Activated naive CD8-positive, alpha-beta T cell treated with anti-CD3 and anti-CD28 coated beads, Interleukin-2, amount 50 U/mL, for 16 hours (primary cell): ENCODE results near the gene NUTM1.

Experiments used
- DNase-seq: peaks from one replicate; pipeline ENCODE4 v3.0.0-alpha.2; 2020; ENCODE audit warnings: low read depth, low spot score

The NUTM1 gene, protein sequence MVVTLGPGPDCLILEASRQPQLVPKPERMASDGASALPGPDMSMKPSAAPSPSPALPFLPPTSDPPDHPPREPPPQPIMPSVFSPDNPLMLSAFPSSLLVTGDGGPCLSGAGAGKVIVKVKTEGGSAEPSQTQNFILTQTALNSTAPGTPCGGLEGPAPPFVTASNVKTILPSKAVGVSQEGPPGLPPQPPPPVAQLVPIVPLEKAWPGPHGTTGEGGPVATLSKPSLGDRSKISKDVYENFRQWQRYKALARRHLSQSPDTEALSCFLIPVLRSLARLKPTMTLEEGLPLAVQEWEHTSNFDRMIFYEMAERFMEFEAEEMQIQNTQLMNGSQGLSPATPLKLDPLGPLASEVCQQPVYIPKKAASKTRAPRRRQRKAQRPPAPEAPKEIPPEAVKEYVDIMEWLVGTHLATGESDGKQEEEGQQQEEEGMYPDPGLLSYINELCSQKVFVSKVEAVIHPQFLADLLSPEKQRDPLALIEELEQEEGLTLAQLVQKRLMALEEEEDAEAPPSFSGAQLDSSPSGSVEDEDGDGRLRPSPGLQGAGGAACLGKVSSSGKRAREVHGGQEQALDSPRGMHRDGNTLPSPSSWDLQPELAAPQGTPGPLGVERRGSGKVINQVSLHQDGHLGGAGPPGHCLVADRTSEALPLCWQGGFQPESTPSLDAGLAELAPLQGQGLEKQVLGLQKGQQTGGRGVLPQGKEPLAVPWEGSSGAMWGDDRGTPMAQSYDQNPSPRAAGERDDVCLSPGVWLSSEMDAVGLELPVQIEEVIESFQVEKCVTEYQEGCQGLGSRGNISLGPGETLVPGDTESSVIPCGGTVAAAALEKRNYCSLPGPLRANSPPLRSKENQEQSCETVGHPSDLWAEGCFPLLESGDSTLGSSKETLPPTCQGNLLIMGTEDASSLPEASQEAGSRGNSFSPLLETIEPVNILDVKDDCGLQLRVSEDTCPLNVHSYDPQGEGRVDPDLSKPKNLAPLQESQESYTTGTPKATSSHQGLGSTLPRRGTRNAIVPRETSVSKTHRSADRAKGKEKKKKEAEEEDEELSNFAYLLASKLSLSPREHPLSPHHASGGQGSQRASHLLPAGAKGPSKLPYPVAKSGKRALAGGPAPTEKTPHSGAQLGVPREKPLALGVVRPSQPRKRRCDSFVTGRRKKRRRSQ

DNA sequence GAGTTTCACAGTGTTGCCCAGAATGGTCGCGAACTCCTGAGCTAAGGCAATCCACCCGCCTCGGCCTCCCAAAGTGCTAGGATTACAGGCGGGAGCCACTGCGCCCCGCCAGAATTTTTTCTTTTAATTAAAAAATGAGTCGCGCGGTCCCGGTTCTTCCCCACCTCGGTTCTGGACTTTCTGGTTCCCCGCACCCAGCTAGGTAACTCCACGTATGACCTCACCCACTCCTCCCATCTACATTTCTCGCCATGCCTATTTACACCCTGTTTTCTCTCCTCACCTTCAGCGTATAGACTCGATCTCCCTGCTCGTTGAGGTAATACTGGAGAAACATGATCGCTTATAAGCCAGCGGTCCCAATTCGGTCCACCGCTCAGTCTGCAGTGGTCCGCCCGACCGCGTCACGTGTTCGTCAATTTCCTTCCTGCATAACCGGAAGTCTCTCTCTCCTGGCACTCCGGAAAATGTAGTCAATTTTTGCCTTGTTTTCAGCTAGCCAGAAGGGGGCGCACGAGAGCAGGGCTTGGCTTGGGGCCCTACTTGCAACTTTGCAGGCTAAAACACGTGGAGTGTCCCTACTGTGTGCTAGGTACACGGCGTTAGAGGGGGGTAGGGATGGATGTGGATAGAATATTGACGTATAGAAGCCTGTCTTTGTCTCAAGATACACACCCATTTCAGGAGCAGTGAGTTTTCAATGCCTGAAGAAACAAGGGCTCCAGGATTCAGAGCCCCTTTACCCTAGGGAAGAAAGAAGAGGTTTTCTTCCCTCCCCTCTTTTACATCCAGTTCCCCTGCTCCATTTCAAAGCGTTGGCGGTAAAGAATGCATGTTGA is at the start of gene NUTM1, which contains the start of gene NOP10:
Gene NUTM1, plus strand, starts transcription at position 579 of the 839 bp plus-strand sequence. CDS start 382 bp downstream, outside the sequence.
Gene NOP10, minus strand, starts transcription at position 400 of the 839 bp plus-strand sequence. Its CDS starts 63 bp downstream, at position 337.
- DNase-seq = peak; percentile 88

DNA sequence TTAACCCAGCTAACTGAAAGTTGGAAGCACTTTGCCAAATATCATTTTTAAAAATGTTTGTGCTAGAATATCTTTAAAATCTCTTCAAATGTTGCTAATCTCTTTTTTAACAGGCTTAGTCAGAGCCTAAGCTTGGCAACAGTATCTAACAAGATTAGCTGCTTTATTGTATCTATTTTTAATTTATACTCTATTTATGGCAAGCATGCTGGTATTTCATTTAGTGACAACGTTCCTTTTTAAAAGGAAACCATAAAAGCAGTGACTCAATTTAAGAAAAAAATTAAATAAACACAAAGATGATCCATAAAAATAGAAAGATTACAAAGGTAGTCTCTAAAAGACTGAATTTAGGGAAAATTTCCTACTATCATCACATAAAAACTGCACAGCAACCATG is 46.1 kb upstream of the NUTM1 start:
- no peak for DNase-seq

DNA sequence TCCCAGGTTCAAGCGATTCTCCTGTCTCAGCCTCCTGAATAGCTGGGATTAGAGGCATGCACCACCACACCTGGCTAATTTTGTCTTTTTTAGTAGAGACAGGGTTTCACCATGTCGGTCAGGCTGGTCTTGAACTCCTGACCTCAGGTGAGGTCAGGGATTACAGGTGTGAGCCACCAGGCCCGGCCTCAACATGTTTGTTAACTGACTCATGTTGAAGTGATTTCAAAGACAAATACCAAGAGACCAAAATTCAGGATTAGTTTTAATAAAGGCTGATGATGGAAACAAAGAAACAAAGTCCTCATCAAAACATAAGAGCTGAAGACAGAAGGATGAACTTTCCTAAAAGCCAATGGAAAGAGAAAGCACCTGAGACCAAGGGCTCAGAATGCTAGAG is 42.1 kb upstream of the NUTM1 start:
- no peak for DNase-seq

DNA sequence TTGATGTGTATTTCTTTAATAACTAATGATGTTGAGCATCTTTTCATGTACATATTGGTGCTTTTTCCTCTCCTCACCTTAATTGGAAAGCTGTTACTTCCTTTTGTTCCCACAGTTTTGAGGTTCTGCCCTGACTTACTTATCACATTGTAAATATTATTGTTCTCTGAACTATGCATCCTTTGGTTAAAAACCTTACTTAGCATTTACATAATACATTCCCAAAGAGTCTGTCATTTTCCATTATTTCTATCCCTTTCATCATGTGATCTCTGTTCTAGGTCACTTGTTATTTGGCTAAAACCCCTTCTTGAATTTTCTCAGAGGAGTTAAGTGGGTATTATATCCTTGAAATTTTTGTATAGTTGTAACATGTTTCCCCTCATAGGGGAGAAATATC is 38.5 kb upstream of the NUTM1 start:
- no peak for DNase-seq

DNA sequence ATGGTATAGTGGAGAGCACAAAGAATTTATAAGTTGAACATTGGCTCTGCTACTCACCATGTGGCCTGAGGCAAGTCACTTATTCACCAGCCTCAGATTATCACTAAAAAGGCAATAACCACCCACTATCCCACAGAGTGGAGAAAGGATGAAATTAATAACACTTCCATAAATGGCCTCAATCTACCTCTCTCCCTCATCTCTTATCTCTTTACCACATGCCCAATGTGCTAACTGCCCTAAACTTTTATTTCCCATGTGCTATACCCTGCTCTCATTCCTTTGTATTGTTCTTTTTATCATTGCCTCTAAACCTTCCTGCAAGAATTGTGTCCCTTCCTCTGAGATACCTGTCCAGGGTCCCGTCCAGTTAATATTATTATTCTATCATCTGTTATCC is 31.6 kb upstream of the NUTM1 start:
- no peak for DNase-seq

DNA sequence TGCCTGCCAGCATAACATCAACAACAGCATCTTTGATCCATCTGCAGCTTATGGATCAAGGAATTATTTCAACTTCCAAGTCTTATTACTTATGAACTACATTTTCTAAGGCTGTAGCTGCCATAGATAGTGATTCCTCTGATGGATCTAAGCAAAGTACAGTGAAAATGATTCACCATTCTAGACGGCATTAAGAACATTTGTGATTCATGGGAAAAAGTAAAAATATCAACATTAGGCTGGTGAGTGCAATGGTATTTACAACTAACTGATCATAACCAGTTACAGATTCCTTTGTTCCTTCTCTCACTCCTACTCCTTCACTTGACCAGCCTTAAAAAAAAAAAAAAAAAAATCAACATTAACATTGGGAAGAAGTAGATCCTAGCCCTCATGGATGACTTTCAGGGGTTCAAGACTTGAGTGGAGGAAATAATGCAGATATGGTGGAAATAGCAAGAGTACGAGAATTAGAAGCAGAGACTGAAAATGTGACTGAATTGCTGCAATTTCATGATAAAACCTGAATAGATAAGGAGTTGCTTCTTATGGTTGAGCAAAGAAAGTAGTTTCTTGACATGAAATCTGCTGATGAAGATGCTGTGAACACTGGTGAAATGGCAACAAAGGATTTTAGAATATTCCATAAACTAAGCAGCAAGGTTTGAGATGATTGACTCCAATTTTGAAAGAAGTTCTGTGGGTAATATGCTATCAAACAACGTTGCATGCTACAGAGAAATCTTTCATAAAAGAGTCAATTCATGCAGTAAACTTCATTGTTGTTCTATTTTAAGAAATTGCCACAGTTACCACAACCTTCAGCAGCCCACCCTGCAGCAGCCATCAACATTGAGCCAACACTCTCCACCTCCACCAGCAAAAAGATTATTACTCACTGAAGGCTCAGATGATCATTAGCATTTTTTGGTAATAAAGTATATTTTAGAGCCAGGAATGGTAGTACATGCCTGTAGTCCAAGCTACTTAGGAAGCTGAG is 28.3 kb upstream of the NUTM1 start:
- DNase-seq = no peak

DNA sequence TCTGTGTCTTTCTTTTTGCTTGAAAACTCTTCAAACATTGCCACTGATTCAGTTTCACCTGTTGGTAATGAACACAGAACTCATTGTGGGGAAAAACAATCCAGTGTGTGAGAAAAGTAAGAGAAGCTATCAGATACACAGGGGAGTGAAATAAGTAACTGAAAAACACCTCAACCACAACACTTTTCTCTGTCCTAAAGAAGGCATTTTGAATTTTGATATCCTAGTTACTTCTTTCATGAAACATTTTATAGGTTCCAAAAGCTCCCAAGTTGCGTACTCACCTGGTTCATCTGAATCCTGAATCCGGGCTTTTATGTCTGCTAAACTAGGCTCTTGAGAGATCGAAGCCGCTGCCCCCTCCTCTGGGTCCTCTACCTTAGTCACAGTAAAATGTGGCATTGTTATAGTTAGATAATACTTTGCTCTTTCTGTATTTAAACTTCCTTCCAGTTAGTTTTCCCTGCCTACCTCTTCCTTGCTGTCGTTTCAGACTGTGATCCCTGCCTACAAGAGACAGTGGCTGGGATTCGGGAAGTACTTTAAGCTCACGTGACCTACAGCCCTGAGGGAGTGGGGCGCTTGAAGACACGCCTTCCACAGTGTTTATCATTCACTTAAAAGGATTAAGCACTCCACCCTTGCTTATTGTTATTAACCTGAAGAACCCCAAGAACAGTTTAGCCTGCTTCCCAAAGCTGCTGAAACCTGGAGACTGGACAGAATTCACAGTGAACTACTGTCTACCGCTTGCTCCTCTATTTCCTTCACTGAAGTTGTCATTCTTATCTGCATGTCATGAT is 24.6 kb upstream of the NUTM1 start:
- no peak for DNase-seq

DNA sequence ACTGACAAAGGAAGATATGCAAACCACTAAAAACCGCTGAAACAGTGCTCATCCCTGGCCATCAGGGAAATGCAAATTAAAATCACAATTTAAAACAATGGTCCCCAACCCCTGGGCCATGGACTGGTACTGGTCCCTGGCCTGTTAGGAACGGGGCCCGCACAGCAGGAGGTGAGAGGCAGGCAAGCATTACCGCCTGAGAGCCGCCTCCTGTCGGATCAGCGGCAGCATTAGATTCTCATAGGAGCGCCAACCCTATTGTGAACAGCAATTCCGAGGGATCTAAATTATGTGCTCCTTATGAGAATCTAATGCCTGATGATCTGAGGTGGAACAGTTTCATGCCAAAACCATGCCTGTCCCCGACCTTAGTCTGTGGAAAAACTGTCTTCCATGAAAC is 19.9 kb upstream of the NUTM1 start:
- DNase-seq = no peak

DNA sequence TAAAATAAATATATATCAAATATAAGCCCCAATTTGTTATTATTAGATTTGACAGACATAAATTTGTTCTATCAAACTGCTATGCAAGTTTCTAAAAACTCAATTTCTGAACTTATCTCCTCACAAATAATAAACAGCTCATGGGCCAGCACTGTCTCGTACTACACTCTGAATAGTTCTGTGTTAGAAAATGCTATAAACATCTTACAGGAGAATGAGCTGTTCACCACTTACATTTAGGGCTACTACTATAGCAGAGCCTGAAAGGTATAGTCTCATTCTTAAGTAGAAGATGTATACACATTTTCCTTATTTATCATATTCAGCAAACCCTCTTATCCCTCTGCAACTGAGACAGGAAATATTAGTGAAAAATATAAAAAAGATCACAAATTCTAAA is 18.2 kb upstream of the NUTM1 start:
- no peak for DNase-seq

DNA sequence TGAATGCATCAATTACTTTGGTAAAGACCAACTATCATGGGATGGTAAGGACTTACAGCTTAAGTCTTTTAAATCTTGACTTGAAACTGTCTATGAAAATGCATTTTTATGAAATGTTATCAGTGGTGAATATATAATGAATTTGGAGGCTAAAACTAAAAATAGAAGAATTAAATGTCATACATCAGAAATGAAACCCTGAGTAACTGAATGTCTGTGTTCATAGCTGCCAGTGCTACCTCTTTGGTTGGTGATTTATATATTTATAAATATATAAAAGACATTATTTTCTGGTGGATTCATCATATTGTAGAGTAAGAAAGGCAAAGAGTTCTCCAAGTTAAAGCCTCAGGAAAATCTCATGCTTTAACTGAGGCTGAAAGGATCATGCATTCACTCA is 17.7 kb upstream of the NUTM1 start:
- no peak for DNase-seq

DNA sequence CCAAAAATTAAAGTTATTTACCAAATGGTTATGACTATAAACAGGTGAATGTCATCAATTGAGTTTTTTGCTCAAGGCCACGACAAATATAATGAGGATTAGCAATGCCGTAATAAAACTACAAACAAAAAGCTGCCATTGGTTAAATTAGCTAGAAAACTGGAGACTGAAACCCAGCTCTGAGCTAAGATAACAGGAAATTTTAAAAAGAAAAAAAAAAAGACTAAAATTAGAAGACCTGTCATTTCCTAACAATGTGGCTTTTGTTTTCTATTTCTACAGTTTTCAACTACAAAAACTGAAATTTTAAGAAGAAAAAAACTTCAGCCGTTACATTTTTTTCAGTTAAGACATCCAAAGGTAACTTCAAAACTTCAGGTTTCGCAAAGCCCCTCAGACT is 15.2 kb upstream of the NUTM1 start:
- DNase-seq = no peak

DNA sequence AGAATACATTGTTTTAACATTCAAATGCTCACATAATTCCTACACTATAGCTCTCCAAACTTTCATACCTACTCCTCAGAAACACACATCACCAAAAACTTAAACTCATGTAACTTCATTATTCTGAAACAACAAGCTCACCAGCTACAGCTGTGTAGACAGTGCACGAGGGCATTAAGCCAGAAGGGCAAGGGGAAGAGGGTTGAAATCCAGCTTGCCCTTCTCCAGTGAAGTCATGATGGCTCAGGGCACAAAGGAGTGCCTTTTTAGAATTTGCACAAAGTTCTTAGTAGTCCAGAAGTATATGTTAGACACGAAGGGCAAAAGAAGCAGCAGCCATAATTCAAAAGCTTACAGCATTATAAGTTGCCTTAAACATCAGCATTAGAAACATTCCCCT is 14.1 kb upstream of the NUTM1 start:
- no peak for DNase-seq

DNA sequence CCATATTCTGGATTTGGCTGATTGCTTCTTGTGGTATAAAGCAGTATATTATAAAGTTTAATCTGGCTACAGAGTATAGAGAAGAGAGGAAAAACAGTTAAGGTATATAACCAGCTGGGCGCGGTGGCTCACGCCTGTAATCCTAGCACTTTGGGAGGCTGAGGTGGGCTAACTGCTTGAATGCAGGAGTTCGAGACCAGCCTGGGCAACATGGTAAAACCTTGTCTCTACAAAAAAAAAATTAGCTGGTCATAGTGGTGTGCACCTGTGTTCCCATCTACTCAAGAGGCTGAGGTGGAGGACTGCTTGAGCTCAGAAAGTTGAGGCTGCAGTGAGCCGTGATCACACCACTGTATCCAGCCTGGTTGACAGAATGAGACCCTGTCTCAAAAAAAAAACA is 12.8 kb upstream of the NUTM1 start:
- no peak for DNase-seq

DNA sequence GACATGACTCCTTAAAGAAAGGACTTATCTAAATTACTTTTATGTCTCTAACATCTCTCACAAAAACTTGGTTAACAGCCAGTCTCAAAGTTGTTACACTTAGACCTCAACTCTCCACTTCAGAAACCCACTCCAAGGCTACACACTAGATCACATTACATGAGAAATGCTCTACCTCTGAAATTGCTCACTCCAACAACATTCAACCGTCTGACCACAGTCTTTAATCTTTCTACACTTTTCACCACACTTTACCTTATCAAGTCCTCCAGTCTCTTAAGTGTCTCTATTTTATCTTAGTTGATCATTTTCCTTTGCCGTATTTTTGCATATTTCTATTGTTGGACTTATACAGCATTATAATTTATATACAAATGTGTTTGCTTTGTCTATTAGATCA is 11.3 kb upstream of the NUTM1 start:
- no peak for DNase-seq

DNA sequence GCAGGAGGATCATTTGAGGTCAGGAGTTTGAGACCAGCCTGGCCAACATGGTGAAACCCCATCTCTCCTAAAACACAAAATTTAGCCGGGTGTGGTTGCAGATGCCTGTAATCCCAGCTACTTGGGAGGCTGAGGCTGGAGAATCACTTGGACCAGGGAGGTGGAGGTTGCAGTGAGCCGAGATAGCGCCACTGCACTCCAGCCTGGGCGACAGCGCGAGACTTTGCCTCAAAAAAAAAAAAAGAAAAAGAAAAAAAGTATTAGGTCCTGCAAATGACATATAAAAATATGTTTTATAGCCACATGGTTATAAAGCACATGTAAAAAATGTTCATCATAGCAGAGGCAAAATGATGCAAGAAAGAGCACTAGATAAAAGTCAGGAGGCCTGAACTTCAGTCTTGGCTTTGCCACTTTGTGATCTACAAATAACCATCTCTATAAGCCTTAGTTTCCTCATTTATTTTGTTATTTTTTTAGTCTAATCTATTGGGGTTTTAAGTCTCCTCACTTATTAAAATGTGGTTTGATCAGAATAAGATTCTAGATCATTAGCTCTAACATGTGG is 10.5 kb upstream of the NUTM1 start:
- no peak for DNase-seq

DNA sequence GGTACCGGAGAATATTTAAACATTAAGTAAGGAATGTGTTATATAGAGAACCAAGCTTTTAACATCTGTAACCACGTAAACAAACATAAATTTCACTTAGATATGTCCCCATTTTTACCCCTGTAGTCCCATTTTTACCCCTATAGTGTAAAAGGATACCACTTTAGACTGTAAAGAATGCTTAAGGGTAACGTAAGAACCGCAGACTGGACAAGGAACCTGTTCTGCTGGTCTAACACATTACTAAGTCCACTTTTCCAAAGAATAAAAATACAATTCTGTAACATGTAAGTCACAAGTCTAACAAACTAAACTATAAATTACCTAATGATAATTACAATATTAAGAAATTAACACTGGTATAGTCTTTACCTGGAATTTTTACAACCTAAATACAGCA is 8.4 kb upstream of the NUTM1 start:
- DNase-seq = no peak

DNA sequence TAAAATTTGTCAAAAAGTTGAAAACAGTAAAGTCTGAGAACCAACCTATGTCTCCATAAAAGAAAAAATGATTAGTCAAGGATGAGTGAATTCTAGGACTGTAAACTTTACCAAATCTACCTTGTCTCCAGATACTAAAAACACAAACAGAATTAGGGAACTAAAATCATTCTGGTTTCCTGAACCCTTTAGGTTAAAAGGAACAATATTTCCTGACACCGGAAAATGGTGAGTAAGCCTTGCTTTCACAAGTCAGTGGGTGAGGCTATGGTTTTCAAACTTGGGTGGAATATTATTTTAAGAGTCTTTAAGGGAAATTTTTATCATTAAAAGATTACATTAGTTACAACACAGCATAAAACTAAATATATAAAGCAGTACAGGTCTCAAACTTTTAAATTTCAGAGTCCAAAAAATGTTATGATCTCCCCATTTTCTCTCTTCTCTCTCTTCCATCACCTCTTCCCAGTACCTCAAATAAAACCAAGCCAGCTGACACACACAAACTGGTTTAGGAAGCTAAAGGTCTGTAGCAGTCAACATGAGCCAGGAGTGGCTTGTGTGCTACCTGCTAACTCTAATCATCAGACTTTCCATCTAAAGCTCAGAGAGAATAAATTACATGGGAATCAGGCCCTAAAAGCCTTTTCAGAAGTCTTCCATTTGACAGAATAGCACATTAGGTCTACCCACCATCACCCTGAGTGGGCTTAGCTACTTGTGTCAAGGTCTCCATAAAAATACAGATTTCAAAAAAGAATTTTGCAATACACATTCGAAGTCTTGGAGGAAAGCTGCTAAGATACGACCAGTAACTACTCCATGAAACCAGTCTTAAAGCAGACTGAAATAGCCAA is 7.7 kb upstream of the NUTM1 start:
- DNase-seq = no peak
